Stimulated activated CD8-positive, alpha-beta memory T cell treated with anti-CD3 and anti-CD28 coated beads, Interleukin-12 subunit alpha, Interleukin-12 subunit beta, amount 100 ng/mL, for 4 hours (primary cell): ENCODE data around the gene TWIST2.

Experiments used
- DNase-seq: peaks from one replicate; pipeline ENCODE4 v3.0.0-alpha.2; 2020; ENCODE audit warnings: low read depth

Gene TWIST2

DNA sequence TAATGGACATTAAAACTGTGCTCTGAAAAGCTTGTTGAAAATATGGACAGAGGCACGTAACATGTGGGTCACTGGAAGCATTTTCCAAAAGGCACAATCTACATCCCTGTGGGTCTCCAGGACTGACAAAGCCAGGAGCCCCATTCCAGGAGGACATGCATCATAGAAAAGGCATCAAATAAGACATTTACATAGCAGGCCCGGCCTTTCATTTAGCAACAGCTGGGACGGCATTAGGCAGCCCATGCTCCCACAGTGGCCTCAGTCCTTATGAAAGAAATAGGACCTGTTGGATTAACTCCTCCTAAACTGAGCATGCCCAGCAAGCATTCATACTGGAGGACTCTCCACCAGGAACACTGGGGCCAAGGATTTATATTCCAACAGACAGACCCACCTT, 72.2 kb downstream of the TWIST2 start:
- DNase-seq, result no peak

DNA sequence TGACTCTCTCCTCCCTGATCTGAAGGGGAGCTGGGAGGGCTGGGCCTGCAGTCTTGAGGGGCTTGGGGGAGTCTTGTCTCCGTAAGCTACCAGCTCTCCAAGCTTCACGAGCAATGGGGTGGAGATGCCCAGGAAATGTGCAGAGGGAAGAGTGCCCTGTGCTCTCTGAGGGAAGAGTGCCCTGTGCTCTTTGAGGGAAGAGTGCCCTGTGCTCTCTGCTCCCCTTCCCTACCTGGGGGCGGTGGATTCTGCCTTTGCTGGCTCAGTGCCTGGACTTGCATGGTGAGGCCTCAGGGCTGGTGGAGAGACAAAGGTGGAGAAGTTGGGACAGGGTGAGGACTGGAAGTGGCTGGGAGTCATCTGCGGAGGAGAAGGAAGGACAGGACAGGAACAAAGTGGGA, 72.7 kb downstream of the TWIST2 start:
- DNase-seq, result no peak

DNA sequence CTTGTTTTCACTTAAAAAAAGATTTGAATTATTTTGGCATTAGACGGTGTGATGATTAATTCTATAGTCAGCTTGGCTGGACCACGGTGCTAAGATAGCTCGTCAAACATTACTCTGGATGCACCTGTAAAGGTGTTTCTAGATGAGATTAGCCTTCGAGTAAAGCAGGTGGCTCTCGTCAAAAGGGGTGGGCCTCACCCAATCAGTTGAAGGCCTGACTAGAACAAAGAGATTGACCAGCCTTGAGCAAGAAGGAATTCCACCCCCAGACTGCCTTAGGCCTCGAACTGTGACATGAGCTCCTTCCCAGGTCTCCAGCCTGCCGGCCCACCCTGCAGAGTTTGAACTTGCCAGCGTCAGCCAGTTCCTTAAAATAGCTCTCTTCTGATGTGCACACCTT, 73.4 kb downstream of the TWIST2 start:
- no peak for DNase-seq

DNA sequence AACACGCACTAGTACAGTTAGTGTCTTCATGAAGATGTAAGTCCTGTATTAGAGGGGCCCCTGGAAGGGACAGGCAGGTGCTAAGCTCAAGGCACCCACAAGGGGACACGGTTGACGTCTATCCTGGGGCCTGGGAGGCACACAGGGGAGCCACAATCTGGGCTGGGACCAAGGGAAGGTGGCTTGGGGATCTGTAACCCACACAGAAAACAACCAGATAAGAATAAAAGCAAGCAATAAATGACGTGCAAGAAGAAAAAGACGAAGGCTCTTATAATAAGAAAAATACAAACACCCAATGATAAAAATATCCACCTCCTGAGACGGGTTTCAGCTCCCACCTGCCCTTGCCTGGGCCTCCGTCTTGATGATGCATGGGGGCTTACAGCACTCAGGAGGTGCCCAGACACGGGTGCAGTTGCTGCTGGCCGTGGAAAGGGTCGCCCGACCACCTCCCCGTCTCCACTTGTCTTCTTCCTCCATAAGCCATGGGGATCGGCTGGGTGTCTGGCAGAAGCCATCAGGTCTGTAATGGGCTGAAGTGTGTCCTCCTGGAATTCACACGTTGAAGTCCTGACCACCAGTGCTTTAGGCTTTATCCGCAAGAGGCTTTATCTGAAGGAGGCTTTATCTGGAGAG, 73.9 kb downstream of the TWIST2 start:
- no peak for DNase-seq

DNA sequence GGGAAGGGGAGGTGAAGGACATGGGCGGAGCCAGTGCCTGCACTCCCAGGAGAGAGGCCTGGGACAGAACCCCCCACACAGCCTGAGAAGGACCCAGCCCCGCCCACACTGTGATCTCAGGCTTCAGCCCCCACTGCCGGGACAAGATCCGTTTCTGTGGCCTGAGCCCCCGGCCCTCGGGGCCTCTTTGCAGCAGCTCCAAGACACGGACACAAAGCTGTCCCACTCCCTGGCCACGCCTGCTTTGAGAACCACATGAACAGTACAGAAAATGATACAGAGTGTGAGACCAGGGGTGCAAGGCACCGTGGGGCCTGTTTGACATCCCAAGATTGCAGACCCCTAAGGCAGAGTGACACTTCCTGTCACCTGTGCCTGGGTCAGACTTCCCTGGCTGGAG, 74.5 kb downstream of the TWIST2 start:
- DNase-seq, result no peak

DNA sequence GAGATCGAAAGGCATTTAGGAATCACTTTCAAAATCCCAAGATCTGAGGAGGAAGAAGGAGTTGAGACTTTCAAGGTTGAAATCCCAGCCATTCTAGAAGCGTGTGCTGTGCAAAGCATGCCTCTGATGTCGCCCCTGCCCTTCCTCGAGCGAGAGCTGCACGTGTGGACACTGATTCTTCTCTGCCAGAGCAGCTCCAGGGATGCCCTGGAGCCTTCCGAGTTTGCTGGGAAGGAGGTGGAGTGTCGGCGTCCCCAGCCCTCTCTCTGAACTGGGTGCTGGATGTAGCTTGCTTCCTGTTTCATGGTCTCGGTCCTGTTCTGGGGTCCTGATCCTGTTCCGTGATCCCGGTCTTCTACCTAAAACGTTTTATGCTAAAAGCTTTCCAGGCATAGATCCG, 76.1 kb downstream of the TWIST2 start:
- DNase-seq, result no peak

DNA sequence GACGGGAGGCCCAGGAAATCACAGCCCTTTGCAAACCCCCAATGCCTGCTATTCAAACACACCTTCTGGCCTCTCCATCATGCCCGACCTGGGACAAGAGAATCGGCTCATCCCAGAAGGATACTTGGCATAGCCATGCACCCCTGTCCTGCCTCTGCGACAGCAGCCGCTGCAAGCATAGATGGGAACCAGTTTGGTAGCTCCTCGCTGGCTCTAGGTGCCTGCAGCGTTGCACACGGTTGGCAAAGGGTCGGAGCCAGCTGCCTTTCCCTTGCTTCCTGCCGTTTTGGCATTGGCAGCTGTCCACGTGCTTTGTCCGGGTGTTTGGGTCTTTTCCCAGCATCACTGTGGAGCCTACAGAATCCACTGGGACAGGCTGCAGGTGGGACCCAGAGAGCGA, 76.9 kb downstream of the TWIST2 start:
- no peak for DNase-seq

DNA sequence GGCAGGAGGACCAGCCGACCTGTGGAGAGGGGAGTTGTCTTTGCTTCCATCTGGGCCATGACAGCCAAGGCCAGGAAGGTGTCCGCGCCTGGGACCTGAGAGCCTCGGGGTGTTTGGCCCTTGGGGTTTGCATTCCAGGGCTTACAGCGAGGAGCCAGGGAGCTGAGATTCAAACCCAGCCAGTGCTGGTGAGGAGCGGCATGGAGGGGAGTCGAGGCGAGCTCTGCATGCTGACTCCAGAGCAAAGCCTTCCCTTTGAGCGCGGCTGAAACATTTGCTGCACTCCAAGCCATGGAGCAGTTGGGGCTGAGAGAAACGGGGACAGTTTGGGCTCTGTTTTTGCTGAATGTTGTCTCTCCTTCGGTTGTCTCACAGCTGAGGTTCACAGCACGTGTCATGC, 77.4 kb downstream of the TWIST2 start:
- no peak for DNase-seq

DNA sequence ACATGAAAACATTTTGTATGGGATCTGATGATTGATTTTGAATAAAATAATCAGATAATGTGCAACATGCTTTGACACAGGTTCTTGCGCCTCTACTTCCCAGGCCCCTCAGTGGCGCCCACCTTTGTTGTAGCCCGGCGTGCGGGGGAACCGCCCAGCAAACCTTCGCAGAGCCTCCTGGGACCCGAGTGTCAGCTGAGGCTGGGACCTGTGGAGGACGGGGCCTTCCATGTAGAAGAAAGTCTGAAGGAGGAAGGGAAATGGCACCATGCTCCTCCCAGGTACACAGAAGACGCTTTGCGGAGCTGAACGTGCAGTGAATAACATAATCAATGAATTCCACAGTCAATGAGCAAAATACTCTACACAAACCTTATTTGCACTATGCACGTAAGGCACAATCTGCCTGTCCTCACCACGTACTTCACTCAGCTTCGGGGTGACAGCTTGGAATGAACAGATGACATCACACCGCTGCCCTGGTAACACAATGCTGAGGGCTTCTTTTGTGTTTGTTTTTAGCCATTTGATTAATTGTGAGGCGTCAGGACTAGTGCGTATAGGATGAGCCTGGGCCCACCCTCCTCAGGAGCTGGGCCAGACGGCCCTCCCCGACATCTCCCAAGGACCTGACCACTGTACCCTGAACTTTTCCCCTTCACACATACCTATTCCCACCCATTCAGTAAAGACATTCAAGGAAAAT, 78.1 kb downstream of the TWIST2 start:
- DNase-seq, result no peak

DNA sequence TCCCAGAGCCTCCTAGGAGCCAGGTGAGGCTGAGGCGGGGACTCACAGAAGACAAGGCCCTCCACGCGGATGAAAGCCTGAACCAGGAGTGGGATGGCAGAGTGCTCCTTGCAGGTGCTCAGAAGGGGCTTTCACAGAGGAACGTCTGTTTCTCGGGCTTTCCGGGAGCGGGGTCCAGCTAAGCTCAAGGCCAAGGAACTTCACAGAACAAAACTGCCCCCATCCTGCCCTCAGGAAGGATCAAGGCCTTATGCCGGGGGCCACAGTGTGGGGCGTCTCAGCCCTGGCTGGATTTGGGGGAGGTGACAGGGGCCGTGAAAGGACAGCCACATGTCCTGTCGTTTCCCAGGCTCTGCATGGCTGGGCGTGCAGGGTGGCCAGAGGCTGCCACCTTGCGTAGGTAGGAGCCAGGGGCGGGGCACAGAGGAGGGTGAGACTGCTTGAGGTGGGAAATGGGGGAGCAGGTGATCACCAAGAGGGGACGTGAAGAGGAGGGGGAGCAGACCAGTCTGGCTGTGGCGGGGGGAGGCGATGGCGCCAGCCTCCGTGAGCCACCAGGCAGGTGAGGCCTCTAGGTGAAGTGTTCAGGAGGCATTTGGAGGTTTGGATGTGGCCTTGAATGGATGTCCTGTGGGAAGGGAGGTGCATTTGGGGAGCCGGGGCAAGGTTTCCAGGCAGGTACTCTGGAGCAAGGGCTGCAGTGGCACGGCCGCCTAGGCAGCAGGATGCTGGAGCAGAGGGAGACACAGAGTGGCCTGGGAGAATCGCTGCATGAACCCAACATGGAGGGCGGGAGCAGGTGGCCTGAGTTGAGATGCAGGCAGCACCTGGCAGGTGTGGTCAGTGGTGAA, 79.1 kb downstream of the TWIST2 start:
- no peak for DNase-seq

DNA sequence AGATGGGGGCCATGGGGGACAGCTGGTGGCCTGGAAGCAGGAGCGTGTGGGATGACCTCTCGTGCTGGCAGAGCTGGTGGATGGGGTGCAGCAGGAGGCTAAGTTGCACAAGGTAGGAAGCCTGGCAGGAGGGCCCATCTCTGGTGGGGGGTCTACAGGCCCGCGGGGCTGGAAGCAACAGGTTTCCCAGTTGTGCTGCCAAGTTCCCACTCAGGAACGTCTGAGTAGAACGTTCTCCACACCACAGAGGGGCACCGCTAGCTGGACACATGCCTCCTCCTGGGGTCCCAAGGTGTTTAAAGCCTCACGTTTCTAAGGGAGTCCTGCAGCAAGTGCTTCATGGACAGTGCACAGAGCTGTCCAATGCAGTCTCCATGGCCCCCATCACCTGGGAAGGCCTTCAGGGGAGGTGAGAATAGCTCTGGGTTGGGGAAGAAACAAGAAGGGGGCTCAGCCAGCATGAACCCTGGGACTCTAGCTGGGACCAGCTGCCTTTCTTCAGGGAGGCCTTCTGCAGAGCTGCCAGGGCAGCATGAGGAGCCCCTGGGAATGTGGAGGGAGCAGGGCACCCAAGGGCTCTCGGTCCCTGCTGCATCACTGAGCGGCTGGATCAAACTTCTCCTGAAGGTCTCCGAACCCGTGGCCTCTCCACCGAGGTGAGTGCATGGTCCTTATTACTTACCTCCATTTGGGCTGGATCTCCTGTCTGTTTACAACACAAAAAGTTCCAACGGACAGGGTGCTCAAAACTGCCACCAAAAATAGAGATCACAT, 80.0 kb downstream of the TWIST2 start:
- no peak for DNase-seq

DNA sequence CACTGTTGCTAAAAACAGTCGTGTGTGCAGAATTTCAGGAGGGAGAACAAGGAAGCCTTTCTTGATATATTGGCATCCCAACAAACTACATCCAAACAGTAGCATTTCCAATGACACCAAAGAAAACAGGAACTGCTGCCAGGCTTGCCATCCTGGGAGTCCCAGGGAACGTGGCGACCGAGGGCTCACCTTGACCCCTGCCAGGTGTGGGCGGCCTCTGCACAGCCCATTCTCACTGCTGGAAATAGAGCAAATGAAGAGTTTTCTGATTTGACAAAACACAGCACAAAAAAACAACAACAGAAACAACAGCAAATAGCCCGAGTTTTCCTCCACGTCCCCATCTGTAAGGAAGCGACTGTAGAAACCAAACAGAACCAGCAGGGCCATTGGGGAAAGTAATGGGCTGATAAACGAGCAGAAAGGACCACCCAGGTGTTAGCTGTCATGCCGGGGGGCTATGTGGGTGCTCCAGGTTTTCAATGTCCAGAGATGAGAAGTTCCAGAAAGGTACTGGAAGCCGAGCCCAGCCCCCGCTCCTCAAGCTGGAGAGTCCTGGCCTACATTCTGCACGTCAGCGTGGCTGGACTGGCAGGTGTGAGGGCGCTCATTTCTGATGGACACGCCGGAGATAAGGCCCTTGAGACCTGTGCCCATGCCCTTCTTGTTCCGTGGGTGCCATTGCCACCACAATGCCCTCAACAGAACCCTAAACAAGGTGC, 80.8 kb downstream of the TWIST2 start:
- DNase-seq, result no peak

DNA sequence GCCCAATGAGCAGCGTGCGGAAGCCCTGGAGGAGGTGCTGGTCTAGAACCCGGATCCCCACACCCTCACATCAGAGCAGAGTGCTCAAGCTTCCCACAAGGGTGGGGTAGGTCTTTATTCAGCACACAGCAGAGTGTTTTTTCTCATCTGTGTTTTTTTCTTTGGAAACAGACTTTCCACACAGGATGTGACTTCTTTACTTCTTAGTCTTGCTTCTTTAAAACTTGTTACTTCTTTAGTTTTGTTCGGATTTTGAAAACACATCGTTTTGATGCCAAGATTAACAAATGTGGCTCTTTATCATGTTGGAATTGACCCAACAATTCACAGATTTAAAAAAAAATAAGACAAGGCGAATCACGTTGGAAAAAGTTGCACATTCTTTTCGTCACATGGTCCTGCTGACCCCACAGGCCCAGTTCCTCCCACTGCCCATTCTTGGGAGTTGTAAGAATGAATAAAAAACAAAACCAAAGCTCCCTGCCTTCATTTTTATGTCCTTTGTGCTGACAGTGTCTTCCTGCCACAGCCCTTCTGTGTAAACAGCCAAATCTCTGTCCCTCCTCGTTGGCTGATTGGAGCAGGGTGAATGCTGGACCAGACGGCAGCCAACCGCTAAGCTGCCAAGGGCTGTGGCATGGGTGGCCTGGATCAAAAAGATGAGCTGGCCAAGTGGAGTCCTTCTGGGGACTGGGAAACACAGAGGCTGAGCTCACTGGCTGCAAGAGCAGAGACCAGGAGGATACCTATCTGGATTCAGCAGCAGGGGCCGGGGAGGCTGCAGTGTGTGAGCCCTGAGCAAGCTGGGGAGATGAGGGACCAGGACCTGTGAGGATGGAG, 81.6 kb downstream of the TWIST2 start:
- no peak for DNase-seq

DNA sequence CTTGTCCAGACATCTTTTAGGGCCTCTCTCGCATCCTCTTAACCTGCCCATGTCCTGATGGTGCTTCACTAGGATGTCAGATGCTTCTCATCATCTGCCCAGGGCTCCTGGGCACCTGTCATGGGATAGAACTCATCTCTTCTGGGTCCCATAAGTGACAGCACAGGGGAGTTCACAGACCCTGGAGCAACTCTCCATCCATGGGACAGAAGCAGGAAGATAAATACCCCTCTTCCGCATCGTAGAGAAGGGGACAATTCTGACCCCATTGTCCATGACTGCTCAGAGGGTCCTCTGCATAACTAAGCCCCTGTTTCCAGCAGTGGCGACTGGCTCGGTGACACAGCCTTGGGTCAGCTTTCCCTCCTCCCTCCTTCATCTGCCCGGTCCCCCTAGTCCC, 82.3 kb downstream of the TWIST2 start:
- no peak for DNase-seq

DNA sequence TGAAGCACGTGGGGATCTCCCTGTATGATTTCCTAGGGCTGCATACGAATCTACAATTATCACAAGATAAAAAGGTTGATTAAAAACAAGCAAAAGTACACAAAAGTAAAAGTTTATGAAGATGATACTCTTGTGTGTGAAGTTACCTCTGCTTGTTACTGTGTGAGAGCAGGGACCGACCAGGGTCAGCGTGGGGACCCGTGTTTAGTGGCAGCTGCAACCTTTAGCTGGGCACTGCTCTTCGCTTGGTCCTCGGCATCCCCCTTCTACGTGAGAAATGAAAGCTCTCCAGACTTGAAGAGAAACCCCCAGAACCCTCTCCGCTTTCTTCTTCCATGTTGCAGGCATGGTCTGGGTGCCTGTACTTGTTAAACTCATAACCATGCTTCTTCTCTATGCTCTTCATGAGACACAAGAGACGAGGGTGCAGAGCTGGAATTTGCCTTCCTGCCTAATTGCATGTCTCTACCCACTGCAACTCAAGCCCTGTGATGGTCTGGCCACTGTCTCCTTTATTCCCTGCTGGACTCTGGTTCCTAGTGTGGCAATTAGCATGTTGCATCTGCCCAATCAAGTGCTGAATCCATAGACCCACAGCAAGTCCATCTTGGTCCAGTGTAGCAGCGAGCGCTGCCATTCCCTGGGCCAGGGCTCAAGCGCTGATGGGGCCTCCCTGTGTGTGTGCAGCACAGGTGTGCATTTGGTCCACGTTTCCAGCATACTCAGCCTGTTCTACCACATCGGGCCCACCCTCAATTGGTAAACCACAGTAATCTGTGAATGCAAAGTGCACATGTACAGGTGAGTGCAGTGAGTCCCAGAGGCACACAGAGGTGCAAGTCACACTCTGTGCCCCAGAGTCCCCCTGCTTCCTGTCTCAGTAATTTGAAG, 88.5 kb downstream of the TWIST2 start:
- DNase-seq, result no peak

DNA sequence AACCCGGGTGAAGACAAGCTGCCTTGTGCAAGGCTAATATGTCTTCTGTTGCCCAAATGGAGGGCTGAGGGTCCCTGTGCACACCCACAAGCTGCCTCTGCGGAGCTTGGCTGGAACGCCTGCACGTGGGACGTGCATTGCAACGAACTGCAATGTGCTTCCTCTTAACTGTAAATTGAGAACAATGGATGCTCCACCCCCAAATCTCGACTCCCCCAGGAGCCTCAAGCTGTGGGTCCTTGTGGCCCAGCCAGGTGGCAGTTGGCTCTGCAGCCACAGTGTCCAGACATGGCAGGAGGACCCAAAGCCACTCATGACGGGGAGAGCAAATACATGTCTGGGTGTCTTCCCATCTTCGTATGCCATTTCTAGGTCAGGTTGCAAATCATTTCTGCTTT, 90.1 kb downstream of the TWIST2 start:
- no peak for DNase-seq

DNA sequence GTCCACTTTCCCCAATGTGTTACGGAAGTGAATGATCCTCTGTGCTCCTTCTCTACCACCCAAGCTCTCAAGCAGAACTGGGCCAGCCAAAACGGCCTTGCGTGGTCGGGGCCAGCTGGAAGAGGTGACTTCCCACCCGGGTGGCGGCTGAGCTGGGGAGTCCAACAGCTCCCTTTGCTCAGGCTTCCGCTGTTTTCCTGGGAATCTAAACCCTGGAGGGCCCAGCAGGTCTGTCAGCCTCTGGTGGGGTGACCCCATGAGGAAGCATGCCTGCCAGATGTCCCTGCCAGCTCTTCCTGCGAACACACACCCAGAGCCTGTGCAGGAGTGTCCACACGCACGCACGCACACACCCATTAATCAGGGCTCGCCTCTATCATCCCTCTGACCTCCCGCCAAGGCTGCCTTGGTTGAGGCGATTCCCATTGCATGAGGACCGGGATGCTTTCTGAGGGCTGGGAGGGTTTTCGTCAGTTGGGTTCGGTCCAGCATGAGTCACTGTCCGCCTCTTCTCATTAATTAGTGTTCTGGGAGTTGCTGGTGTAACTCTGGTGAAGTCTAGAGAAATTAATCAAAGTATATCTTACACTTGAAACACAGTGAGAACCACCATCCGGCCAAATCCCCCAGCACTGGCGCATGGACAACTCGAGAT, 90.6 kb downstream of the TWIST2 start:
- DNase-seq, result no peak

DNA sequence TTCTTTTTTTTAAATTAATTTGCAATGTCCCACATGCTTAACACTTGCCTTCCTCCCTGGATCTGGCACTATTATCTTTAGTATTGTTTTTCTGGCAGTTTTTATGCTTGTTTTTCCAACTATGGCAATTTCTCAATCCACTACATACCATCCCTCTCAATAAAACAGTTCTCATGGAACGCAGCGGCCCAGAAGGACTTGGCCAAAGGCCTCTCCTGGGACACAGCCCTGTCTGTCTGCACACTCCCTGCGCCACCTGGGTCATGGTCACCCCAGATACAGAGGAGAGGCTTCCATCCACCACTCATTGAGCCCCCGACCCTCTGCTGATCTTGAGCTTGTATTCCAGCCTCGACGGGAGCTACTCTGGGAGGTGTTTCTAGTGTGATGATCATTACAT, 91.2 kb downstream of the TWIST2 start:
- no peak for DNase-seq
